ENCODE results near the gene CLHC1. TPM values are rescaled to one million over a fixed set of nuclear protein-coding genes. Genes with fewer than 3 reads are reported as not detected.
"Not testable (repeated sequence)": the region's sequence is repeated elsewhere in the genome, so short reads cannot be mapped to it uniquely, and the experiment has no call there.

CLHC1 gene
- polyA plus RNA-seq, 12 donors = 7.0 to 17.3 (median 13.8) TPM; not detected in 2

DNA sequence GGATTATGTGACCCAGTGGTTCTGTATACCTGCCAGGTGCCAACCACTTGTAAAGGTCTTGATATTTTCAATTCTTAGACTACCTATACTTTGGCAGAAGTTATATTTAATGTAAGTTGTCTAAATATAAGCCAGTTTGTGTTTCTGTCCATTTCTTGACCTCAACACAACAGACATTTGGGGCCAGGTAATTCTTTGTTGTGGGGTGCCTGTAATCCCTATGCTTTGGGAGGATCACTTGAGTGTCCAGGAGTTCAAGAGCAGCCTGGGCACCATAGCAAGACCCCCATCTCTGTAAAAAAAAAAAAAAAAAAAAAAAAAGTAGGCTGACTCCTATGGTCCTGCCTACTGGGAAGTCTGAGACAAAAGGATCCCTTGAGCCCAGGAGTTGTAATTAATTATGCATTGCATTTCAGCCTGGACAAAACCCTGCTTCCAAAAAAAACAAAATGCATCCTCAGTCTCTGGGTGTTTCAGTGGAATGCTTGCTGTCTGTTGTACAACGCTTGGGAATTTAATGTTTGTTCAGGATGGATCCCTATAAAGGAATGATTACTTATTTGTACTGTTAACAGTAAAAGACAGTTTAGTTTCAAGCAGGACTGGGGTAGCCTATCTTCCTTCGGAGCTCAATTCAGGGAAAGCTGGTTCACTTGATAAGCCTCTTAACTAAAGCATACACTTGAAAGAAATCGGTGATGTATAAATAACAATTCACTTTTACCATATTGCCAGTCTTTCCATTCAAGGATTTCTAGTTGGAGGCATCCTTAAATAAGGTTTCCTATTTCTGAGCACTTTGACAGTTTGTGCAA lies 3.8 kb upstream of the CLHC1 start:
- no peak for DNase-seq

- DNase-seq = no peak
Measured at GRCh38 chr2:55233658-55233940, 1.5 kb upstream of the CLHC1 start.

- DNase-seq = no peak
Measured at GRCh38 chr2:55232863-55233657, 967 bp upstream of the CLHC1 start.

DNA sequence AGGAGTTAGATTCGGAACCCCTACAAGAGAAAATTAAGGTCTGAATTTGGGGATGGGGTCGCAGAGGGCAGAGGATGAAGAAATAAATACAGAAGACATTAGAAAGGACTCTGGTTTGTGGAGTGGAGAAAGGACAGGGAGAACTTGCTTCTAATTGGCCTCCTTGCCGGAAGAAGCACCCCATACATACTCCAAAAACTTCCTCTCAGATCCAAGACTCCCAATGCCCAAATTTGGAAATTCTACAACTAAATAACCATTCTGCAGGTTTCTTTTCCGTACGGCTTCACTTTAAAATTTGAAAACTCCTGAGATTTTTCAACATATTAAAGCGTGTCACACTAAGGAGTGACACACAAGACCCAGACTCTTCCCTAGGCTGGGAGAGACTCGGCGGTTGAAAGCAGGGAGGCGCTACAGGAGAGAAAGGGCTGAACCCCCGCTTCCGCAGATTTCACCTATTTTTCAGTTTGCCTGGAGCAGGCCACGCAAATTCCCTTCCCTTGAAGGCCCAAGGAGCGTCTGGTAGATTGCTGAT lies 478 bp downstream of the CLHC1 start:
- DNase-seq = no peak

- DNase-seq = no peak
Measured at GRCh38 chr2:55230551-55230950, 1.5 kb downstream of the CLHC1 start.

DNA sequence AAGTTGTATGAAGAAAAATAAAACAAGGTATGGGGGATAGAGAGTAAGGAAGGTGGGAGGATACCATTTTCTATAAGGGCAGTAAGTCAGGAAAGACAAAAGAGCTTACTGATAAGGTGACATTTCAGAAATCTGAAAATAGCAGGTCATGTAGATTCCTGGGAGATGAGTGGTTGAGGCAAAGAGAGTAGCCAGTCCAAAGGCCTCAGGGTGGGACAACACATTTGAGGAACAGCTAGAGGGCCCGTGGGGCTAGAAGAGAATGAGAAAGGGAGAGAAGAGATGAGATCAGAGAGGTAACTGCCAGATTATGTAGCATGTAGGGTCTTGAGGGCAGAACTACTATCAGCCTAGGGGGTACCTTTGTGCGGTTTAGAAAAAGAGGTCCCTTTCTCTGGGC lies 2.9 kb downstream of the CLHC1 start:
- DNase-seq = no peak

GRCh38 chr2:55228226-55228563 lies 3.9 kb downstream of the CLHC1 start:
- no peak for DNase-seq

DNA sequence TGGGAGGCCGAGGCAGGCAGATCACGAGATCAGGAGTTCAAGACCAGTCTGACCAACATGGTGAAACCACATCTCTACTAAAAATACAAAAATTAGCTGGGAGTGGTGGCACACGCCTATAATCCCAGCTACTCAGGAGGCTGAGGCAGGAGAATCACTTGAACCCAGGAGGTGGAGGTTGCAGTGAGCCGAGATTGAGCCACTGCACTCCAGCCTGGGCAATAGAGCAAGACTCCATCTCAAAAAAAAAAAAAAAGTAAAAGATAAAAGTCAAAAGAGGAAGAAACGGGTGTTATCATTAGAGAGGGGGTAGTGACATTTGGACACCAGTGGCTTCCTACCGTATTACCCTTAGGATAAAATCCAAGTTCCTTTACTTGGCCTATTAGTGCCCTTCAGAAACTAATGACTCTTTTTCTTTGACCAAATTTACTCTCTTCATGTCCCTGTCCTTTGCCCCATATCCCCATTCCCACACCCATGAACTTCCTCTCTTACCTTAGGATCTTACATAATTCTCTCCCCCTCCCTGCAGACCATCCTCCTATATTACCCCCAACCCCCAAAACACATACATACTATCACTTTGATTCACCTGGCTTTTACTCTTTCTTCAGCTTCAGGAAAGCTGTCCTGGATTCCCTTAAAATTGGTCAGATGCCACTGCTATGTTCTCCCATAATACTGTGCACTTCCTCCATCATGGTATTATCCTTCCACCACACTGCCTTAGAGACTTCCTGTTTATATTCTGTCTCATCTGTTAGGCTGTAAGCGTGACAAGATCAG lies 4.5 kb downstream of the CLHC1 start:
- DNase-seq = not testable (repeated sequence)

GRCh38 chr2:55225481-55226020 lies 6.5 kb downstream of the CLHC1 start:
- no peak for DNase-seq

GRCh38 chr2:55224761-55225261 lies 7.3 kb downstream of the CLHC1 start:
- DNase-seq = no peak

DNA sequence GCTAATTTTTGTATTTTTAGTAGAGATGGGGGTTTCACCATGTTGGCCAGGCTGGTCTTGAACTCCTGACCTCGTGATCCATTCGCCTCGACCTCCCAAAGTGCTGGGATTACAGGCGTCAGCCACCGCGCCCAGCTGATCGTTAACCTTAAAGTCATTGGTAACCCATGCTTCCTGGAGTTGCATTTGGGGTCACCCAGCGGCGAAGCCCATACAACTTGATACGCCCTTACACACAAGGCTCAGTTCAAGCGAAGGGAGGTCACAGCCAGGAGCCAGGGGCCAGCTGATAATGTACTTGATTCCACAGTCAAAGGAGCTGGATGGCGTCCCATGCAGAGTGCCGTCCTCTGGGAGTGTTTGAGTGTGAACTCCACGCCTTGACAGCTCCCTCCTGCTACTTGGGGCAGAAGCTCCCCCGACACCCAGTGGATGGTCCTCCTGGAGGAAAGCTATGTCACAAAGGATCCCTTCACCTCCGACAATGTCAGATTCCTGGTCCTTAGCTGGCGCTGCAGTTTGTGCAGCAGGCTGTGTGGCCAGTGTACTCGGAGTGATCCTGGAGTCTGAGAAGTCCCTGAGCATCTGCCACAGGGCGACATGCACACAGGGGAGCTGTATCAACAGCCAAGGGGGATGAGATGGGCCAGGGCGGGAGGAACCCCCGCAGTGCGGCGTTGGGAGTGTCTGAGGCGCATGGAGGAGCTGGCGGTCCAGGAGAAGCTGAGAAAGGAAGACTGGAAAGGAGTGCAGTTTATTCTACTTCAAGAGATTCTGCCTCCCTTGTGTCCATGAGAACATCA lies 7.9 kb downstream of the CLHC1 start:
- peak; percentile 9 for DNase-seq

DNA sequence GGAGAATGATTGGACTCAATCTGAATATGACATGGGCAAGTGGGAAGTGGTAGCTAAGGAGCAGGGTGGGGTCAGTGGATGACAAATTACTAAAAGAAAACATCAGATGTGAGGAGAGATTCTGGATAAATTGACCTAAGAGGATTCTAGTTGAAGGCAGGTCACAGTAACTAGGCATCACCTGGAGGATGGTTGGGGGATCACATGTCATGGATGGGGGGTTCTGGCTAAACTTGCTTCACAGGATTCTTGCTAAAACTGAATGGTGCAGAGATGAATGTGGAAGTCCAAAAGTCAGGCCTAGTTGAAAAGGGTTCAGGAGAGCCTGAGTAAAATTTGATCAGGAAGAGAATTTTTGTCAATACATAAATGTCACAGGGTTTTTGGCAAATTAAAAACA lies 18.3 kb downstream of the CLHC1 start:
- no peak for DNase-seq

DNA sequence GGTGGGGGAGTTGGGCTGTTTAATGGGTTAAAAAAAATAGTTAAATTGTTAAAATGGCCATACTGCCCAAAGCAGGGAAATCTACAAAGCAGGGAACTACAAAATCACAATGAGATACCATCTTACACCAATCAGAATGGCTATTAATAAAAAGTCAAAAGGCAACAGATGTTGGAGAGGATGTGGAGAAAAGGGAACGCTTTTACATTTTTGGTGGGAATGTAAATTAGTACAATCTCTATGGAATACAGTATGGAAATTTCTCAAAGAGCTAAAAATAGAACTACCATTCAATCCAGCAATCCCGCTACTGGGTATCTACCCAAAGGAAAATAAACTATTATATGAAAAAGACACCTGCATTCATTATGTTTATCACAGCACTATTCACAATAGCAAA lies 27.1 kb downstream of the CLHC1 start:
- DNase-seq = no peak

DNA sequence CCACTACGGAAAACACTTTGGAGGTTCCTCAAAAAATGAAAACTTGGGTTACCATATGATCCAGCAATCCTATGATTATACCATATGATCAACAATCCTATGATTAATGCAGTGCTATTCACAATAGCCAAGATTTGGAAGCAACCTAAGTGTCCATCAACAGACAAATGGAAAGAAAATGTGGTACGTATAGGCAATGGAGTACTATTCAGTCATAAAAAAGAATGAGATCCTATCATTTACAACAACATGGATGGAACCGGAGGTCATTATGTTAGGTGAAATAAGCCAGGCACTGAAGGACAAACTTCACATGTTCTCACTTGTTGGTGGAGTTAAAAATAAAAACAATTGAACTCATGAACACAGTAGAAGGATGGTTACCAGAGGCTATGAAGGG lies 27.6 kb downstream of the CLHC1 start:
- no peak for DNase-seq

- no peak for DNase-seq
Measured at GRCh38 chr2:55200416-55200815, 31.7 kb downstream of the CLHC1 start.

GRCh38 chr2:55196526-55196925 lies 35.6 kb downstream of the CLHC1 start:
- DNase-seq = no peak

DNA sequence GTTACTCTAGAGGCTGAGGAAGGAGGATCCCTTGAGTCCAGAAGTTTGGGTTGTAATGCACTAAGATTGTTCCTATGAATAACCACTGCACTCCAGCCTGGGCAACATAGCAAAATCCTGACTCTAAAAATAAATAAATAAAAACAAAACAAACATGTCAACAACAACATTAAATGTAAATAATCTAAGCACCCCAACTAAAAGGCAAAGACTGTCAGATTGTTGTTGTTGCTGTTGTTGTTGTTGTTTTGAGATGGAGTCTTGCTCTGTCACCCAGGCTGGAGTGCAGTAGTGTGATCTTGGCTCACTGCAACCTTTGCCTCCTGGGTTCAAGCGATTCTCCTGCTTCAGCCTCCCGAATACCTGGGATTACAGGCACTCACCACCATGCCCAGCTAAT lies 40.2 kb downstream of the CLHC1 start:
- DNase-seq = not testable (repeated sequence)

GRCh38 chr2:55186837-55187236 lies 45.3 kb downstream of the CLHC1 start:
- DNase-seq = not testable (repeated sequence)

GRCh38 chr2:55180374-55180773 lies 51.7 kb downstream of the CLHC1 start:
- no peak for DNase-seq

GRCh38 chr2:55176094-55176415 lies 56.0 kb downstream of the CLHC1 start:
- DNase-seq = no peak

Data from muscle of arm (tissue), 12 donors.